ENCODE data around the gene RANBP3L. TPM values are rescaled to one million over a fixed set of nuclear protein-coding genes. Genes with fewer than 3 reads are reported as not detected.
"Not testable (repeated sequence)": the region's sequence is repeated elsewhere in the genome, so short reads cannot be mapped to it uniquely, and the experiment has no call there.

The RANBP3L gene
- total RNA-seq, 1 donor from 2014 or later = 9.4 TPM

GRCh38 chr5:36297653-36298052, 4.0 kb downstream of the RANBP3L start:
- DNase-seq (ENCODE audit: low read depth) = no peak

- no peak for DNase-seq (ENCODE audit: low read depth)
These were observed 15.7 kb downstream of the RANBP3L start for GRCh38 chr5:36285837-36286615.

GRCh38 chr5:36283775-36284174, 17.9 kb downstream of the RANBP3L start:
- DNase-seq (ENCODE audit: low read depth) = not testable (repeated sequence)

- DNase-seq (ENCODE audit: low read depth) = no peak
These were observed 20.1 kb downstream of the RANBP3L start for GRCh38 chr5:36281626-36282025.

- peak; percentile 28 for DNase-seq (ENCODE audit: low read depth)
These were observed 22.5 kb downstream of the RANBP3L start for GRCh38 chr5:36279054-36279698.

- no peak for DNase-seq (ENCODE audit: low read depth)
These were observed 24.1 kb downstream of the RANBP3L start for GRCh38 chr5:36277521-36278176.

- no peak for DNase-seq (ENCODE audit: low read depth)
These were observed 24.8 kb downstream of the RANBP3L start for GRCh38 chr5:36276864-36277263.

GRCh38 chr5:36273809-36274526, 27.7 kb downstream of the RANBP3L start:
- DNase-seq (ENCODE audit: low read depth) = peak; percentile 77

- DNase-seq (ENCODE audit: low read depth) = no peak
These were observed 29.5 kb downstream of the RANBP3L start for GRCh38 chr5:36272136-36272690.

- DNase-seq (ENCODE audit: low read depth) = no peak
These were observed 30.7 kb downstream of the RANBP3L start for GRCh38 chr5:36270876-36271575.

- DNase-seq (ENCODE audit: low read depth) = no peak
These were observed 31.5 kb downstream of the RANBP3L start for GRCh38 chr5:36270175-36270574.

GRCh38 chr5:36269478-36269877, 32.2 kb downstream of the RANBP3L start:
- no peak for DNase-seq (ENCODE audit: low read depth)

- no peak for DNase-seq (ENCODE audit: low read depth)
These were observed 33.8 kb downstream of the RANBP3L start for GRCh38 chr5:36267905-36268304.

- no peak for DNase-seq (ENCODE audit: low read depth)
These were observed 37.4 kb downstream of the RANBP3L start for GRCh38 chr5:36264202-36264760.

GRCh38 chr5:36261186-36261585, 40.5 kb downstream of the RANBP3L start:
- DNase-seq (ENCODE audit: low read depth) = no peak

- DNase-seq (ENCODE audit: low read depth) = peak; percentile 41
These were observed 48.1 kb downstream of the RANBP3L start for GRCh38 chr5:36253575-36253974.

- peak; percentile 41 for DNase-seq (ENCODE audit: low read depth)
These were observed 48.9 kb downstream of the RANBP3L start for GRCh38 chr5:36252722-36253365.

- DNase-seq (ENCODE audit: low read depth) = no peak
These were observed 50.5 kb downstream of the RANBP3L start for GRCh38 chr5:36251218-36251617.

GRCh38 chr5:36250427-36250826, 51.3 kb downstream of the RANBP3L start:
- no peak for DNase-seq (ENCODE audit: low read depth)
